RPMI7951 (cell line): ENCODE data around the gene BACE1. TPM values are rescaled to one million over a fixed set of nuclear protein-coding genes. Genes with fewer than 3 reads are reported as not detected.
"Not testable (repeated sequence)": the region's sequence is repeated elsewhere in the genome, so short reads cannot be mapped to it uniquely, and the experiment has no call there.

Experiments used
- DNase-seq: peaks from one replicate; pipeline ENCODE4 v3.0.0-alpha.2; 2012; ENCODE audit warnings: low read depth
- total RNA-seq: library from RNA; depleted of rRNA; stranded (reverse); fragments of >200 nt; shearing (Covaris generic); gene quantifications from 2 replicates; pipeline ENCODE4 v1.2.3, GENCODE V29; 2014; rRNA removed

The BACE1 gene
- total RNA-seq, 1 experiment from 2014 or later, result 27.5 TPM

DNA sequence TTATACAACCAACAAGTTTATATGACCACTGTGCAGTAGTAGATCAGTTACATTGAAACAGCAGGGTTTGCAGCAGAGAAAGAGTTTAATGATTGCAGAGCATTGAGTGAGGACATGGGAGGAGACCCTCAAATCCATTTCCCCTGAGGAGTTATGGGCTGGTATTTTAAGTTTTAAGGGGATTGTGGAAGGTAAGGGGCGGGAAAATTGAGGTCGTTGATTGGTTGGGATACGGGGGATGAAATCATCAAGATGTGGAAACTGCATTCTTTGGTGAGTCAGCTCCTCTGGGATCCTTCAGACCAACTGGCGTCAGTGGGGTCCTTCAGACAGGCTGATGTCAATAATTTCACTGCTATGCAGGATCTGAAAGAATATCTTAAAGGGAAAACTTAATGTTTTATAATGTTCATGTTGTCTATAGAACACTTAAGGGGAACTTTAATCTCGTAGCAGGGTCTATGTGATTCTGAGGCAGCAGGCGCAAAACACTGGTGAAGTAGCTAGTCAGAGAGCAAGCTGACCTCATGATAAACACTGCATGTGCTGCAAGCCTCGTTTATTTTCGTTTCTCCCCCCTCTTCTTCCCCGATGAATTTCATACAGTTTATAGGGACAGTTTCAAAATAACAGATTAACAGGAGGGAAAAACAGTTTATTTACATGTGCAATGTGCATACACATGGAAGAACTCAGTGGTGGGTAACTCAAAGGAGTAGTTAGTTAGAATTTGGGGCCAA lies 42.3 kb downstream of the BACE1 start:
- peak; percentile 75 for DNase-seq

DNA sequence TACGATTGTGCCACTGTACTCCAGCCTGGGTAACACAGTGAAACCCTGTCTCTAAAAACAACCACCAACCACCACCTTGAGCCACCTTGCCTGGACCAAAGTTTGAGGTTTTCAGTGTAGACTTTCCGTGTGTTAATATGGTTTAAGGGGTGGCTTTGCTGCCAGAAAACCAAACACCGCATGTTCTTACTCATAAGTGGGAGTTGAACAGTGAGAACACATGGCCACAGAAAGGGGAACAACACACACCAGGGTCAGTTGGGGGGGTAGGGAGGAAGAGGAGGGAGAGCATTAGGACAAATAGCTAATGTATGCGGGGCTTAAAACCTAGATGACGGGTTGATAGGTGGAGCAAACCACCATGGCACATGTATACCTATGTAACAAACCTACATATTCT lies 43.9 kb downstream of the BACE1 start:
- DNase-seq, result not testable (repeated sequence)

DNA sequence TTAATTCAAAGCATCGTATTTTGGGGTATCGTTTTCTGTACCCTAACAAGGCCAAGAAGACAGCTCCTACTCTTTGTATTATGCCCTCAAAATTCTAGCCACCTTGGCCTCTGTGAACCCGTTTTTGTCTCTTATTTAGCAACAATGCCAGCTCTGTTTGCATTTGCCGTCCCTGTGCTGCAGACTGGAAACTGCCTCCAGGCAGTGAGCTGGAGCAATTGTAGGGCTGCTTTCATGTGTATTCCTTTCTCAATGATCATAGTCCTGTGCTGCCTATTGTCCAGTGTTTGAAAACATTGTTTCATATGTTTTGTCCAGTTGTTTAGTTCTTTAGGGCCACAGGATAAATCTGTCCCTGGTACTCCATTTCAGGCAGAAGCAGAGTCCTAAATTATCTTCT lies 44.8 kb downstream of the BACE1 start:
- DNase-seq, result no peak

DNA sequence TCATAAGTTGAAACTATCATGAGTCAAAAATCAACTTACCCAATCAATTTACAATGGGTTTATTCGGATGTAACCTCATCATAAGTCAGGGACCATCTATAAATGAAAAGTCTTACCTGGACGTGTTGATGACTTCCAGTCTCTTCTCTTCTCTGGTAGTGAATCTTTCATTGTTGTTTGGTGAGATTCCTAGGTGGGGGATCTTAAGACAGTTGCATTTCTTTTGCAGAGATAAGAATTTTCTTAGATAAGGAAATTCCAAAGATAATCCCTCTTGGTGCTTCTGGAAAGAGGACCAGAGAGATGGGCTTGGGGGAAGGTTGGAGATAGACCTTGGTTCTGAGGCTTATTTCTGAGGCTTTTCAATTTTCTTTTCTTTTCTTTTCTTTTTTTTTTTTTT lies 46.2 kb downstream of the BACE1 start:
- no peak for DNase-seq

DNA sequence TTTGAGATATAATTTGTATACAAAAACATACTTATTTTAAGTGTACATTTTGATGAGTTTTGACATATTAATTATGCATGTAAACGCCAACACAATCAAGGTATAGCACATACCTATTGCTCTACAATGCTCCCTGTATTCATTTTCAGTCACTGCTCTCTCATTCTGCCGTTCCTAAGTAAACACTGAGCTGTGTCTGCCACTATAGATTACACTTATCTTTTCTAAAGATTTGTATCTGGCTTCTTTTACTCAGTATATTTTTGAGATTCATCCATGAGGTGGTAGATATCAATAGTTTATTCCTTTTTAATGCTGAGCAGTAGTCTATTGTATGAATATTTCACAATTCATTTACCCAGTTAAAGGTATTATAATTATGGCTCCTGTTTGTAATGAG lies 50.3 kb downstream of the BACE1 start:
- DNase-seq, result no peak

DNA sequence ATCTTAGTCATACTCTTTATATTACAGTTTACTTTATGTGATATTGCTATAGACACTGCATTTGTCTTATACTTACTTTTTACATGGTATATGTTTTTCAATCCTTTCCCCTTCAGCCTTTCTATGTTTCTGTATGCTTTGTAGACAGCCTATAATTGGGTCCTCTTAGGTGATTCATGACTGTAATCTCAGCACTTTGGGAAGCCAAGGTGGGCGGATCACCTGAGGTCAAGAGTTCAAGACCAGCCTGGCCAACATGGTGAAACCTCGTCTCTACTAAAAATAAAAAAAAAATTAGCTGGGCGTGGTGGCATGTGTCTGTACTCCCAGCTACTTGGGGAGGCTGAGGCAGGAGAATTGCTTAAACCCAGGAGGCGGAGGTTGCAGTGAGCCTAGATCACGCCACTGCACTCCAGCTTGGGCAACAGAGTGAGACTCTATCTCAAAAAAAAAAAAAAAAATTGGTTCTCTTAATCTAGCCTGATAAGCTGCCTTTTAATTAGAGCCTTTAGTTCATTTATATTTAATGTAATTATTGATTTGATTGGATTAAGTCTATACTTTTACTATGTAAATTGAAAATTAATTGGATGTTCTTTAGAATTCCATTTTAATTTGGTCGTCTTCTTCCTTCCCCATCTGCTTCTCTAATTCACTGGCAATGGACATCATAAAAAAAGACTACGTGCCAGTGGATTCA lies 51.3 kb downstream of the BACE1 start:
- not testable (repeated sequence) for DNase-seq

DNA sequence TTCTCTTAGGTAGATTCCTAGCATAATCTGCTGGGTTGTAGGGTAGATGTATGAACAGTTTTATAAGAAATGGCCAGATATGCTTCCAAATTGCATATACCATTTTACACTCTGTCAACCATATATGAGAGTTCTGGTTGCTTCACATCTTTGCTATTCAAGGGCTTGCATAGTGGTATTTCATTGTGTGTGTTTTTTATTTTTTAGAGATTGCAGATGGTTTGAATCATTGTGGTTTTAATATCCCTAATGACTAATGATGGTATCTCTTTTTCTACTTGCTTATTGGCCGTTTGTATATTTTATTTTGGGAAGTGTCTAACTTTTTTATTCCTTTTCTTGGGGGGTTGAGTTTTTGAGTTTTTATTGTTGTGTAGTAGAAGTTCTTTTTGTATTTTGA lies 56.6 kb downstream of the BACE1 start:
- peak; percentile 18 for DNase-seq

DNA sequence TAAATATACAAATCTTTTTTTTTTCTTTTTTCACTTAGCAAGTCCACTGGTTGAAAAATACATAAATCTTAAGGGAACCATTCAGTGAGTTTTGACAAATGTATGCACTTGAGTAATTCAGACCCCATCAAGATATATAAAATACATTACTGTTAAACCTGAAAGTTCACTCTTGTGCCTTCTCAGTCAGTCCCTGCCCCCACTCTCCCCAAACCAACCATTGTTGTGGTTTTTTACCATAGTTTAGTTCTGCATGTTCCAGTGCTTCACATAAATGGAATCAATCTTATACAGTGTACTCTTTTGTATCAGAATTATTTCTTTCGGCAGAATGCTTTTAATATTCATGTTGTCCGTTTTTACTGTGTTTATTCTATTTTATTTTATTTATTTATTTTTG lies 57.5 kb downstream of the BACE1 start:
- no peak for DNase-seq

DNA sequence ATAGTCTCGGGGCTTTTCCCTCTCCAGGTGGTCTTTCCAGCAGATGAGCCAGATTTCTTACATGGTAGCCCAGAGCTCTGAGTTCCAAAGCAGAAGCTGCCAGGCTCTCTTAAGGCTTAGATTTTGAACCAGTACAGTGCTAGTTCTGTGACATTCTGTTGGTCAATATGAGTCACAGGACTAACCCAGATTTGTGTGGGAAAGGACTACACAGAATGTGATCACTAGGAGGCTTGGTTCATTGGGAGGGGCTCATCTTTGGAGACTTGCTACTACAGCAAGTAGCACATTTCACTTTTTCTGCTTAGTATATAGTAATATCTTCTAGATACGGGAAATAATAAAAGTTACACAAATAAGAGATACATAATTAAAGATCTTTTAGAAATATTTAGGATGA lies 59.5 kb downstream of the BACE1 start:
- peak; percentile 27 for DNase-seq

DNA sequence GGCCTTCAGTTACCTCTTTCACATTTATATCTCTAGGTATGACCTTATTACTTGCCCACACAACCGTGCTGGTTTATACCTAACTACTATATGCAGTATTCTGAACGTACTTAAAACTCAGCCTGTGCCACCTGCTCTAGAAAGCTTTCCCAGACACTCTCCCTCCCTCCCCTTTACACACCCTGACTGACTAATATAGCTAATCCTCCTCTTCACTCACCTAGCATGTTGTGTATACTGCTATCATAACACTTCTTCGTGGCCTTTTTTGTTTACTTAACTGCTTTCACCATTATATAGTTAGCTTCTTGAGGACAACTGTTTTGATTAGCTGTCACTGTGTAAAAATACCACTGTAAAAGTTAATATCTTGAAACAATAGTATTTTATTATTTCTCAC lies 60.1 kb downstream of the BACE1 start:
- no peak for DNase-seq

DNA sequence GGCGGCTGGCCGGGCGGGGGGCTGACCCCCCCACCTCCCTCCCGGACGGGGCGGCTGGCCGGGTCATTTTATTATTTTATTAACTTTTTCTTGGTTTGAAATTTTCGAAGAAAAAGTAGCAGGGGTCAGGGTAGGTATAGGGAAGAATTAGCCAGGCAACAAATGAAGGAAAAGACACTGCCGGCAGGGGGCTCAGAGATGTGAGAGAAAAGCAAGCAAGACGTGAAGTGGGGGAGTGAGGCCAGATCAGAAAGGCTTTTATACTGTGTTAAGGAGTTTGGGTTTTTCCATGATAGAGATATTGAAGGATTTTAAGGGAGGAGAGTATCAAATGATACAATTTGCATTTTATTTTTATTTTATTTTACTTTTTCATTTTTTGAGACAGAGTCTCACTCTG lies 64.5 kb downstream of the BACE1 start:
- DNase-seq, result no peak

DNA sequence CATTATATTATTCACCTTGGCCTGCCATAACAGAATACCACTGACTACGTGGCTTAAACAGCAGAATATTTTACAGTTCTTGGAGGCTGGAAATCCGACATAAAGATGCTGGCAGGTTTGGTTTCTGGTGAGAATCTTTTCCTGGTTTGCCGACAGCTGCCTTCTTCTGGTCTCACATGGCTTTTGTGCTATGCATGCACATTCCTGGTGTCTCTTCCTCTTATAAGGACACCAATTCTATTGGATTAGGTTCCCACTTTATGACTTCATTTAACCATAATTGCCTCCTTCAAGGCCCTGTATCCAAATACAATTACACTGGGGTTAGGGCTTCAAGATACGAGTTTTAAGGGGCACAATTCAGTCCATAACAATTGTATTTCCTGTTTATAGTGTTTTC lies 66.5 kb downstream of the BACE1 start:
- DNase-seq, result no peak

DNA sequence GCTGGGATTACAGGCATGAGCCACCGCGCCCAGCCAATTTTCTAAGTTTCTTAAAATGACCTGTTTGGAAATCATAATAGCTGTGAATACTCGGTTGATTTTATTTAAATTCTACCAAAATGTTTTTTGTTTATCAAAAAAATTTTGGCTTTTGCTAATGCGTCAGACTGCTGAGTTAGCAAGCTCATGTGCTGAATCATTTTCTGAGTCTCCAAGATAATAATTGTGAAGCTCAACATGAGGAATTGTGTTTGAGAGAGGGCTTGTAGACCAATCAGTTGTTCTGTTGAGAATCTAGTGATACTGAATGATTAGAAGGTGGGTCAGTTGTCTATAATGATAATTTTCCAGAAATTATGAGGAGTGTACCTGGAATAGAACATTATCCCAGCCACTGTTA lies 67.7 kb downstream of the BACE1 start:
- DNase-seq, result no peak

DNA sequence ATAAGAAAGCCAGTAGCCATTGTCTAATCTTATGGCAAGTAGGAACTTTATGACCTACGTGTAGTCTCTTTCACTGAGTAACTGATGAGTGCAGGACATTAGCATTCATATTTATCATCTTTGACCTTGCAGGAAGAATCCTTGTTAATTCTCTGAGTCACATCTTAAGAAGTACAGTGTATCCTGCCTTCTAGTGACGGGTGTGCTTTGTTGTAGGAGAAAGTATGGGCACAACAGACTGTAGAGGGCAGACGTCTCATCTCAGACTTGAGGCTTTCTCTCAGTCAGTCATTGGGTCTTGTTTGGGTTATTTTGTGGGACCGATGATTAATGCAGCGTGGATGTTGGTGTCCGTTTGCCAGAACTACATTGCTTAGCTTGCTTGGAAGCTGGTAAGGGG lies 76.8 kb downstream of the BACE1 start:
- peak; percentile 63 for DNase-seq

DNA sequence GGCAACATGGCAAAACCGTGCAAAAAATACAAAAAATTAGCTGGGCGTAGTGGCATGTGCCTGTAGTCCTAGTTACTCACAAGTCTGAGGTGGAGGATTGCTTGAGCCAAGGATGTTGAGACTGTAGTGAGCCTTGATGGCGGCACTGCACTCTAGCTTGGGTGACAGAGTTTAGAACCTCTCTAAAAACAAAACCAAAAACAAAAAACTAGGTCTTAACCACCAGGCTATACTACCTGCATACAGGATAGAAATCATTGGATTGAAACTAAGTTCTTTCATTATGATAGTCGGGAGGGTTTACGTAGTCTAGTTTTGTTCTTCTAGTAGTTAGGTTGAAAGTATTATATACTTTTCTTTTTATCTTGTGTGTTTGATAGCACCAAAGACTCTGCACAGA lies 77.8 kb downstream of the BACE1 start:
- DNase-seq, result no peak

Other genes starting within 250 kb of the BACE1 start
- 6.4 and 9.3 TPM in 2 replicates for gene SIK3, start 217.8 kb downstream of the BACE1 start, total RNA-seq
- 123 and 125 TPM in 2 replicates for gene PAFAH1B2, start 172.0 kb downstream of the BACE1 start, total RNA-seq
- 9.5 and 13.0 TPM in 2 replicates for gene SIDT2, start 137.5 kb downstream of the BACE1 start, total RNA-seq
- gene TAGLN, start 116.9 kb downstream of the BACE1 start, total RNA-seq, result 319 and 359 TPM in 2 replicates
- gene PCSK7, start 84.2 kb downstream of the BACE1 start, total RNA-seq, result 31.4 and 33.0 TPM in 2 replicates
- 7.1 and 7.2 TPM in 2 replicates for gene RNF214, start 83.6 kb downstream of the BACE1 start, total RNA-seq
- gene BACE1-AS, start 24.9 kb downstream of the BACE1 start, total RNA-seq, result 1.7 and 6.8 TPM in 2 replicates
- 20.7 and 30.1 TPM in 2 replicates for gene CEP164, start 11.6 kb upstream of the BACE1 start, total RNA-seq